ENCODE measurements around the gene TNP1.

The TNP1 gene

DNA sequence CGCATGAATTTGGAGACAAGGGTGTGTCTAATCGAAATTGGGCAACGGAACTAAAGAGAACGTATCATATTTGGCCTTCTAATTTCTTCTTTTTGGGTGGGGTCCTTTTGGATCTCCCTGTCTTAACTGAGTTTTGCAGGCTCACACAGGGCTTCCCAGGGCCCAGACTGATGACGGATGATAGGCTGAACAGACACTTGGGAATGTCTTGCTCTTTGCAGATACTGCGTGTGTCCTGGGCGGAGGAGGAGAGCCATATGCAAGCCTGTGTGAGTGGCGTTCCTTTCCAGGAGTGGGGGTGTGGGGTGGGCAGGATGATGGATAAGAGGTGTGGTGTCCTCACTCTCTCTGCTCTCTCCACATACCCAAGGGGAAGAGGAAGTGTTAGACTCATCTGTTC is 40.1 kb downstream of the TNP1 start:
- Histone ChIP-seq H3K4me3 (ENCODE audit: low read length) (no peak overlapping the region), H3K27ac (ENCODE audit: low read length) (no peak overlapping the region), H3K4me1 (ENCODE audit: control insufficient read depth, insufficient read depth, low read length) (no peaks in the 10 kb centered on the region), H3K36me3 (ENCODE audit: control insufficient read depth, insufficient read depth, low read length) (no peaks in the 10 kb centered on the region), H3K27me3 (ENCODE audit: control insufficient read depth, insufficient read depth, low read length) (no peaks in the 10 kb centered on the region), H3K9me3 (ENCODE audit: control insufficient read depth, insufficient read depth, low read length) (no peaks in the 10 kb centered on the region)
- no peak for DNase-seq (ENCODE audit: low read depth, low spot score)
- no CpG with 5 or more reads among the region's 8 CpGs for WGBS (ENCODE audit: insufficient coverage, insufficient read length)

DNA sequence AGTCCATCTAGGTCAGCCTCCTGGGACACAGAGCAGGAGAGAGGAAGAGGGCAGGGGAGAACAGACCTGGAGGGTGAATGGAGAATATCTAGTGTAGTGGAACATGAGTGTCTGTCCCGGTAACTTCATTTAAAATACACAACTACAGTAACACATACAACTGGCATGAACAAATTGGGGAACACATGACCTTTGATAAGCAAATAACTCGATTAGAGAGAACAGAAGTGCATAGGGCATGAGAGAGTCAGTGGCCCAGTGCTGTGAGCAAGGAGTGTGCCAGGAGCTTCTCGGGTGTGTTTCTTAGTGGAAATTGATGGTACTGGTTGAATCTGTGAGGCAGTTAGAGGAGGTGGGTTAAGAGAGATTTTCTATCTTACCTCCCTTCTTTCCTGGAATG is 40.8 kb downstream of the TNP1 start:
- DNase-seq (ENCODE audit: low read depth, low spot score): no peak
- H3K4me3 ChIP-seq (ENCODE audit: low read length): no peak overlapping the region
- H3K36me3 ChIP-seq (ENCODE audit: control insufficient read depth, insufficient read depth, low read length): no peaks in the 10 kb centered on the region
- no peaks in the 10 kb centered on the region for H3K9me3 ChIP-seq (ENCODE audit: control insufficient read depth, insufficient read depth, low read length)
- no peak overlapping the region for H3K27ac ChIP-seq (ENCODE audit: low read length)
- no CpG with 5 or more reads among the region's 3 CpGs for WGBS (ENCODE audit: insufficient coverage, insufficient read length)
- H3K27me3 ChIP-seq (ENCODE audit: control insufficient read depth, insufficient read depth, low read length): no peaks in the 10 kb centered on the region
- H3K4me1 ChIP-seq (ENCODE audit: control insufficient read depth, insufficient read depth, low read length): no peaks in the 10 kb centered on the region

DNA sequence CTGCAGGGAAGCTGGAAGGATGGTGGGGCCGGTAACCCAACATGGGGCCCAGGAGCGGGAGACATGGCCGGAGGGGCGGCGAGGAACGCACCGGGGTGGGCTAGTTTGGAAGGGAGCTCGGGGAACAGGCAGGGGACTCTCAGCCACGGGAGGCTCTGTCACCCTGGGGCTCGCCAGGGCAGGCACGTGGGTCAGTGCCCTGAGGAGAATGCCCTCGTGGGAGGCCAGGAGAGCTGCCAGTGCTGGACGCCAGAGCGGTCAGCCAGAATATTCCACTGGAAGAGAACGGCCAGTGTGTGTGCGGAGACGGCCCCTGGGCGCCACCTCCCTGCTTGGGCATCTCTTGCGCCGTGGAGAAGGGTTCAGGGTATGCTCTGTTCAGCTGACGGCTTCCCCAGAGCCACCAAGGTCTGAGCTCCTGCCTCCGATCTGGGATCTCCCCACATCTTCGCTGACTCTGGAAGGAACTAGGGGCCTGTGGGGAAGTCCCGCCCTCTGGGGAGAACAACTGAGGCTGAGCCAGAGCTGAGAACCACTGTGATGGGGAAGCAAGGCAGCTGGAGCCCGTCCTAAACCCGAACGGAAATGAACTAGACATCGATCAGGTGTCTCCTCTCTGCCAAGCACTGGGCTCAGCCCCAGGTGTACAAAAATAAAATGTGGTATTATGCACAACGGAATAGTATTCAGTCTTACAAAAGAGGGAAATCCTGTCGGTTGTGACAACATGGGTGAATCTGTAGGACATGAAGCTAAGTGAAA is 49.3 kb downstream of the TNP1 start:
- Histone ChIP-seq H3K4me3 (ENCODE audit: low read length) (no peak overlapping the region), H3K4me1 (ENCODE audit: control insufficient read depth, insufficient read depth, low read length) (no peaks in the 10 kb centered on the region), H3K36me3 (ENCODE audit: control insufficient read depth, insufficient read depth, low read length) (no peaks in the 10 kb centered on the region), H3K27me3 (ENCODE audit: control insufficient read depth, insufficient read depth, low read length) (no peaks in the 10 kb centered on the region), H3K9me3 (ENCODE audit: control insufficient read depth, insufficient read depth, low read length) (no peaks in the 10 kb centered on the region), H3K27ac (ENCODE audit: low read length) (no peak overlapping the region)
- no CpG with 5 or more reads among the region's 30 CpGs for WGBS (ENCODE audit: insufficient coverage, insufficient read length)
- no peak for DNase-seq (ENCODE audit: low read depth, low spot score)
